ENCODE results near the gene HCFC1. TPM values are rescaled to one million over a fixed set of nuclear protein-coding genes. Genes with fewer than 3 reads are reported as not detected.

The HCFC1 gene
- total and polyA plus RNA-seq, 9 donors, result 12.8 to 47.1 (median 34.6) TPM

DNA sequence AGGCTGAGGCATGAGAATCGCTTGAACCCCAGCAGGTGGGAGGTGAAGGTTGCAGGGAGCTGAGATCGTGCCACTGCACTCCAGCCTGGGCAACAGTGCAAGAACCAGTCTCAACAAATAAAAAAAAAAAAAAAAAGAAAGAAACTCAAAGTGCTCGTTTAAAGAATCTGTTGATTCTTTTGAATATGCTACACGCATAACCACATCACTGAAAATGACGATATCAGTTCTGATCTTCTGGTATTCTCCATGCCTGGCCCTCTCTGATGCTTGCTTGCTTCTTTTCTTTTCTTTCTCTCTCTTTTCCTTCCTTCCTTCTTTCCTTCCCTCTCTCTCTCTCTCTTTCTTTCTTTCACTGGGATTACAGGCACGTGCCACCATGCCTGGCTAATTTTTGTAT, 59.8 kb downstream of the HCFC1 start:
- 90% methylated on average over 2 of the region's 6 CpGs for WGBS (ENCODE audit: insufficient coverage)
- Histone ChIP-seq H3K27ac (ENCODE audit: low read length) (no peak overlapping the region), H3K27me3 (ENCODE audit: control insufficient read depth, insufficient read depth, low read length) (peaks cover 39% of the 10 kb centered on the region), H3K4me1 (ENCODE audit: control insufficient read depth, insufficient read depth, low read length) (no peaks in the 10 kb centered on the region), H3K36me3 (ENCODE audit: control insufficient read depth, insufficient read depth, low read length) (peaks cover 4% of the 10 kb centered on the region), H3K4me3 (ENCODE audit: low read length) (no peak overlapping the region), H3K9me3 (replicated peaks; ENCODE audit: control insufficient read depth, low read depth, low read length) (no peaks in the 10 kb centered on the region)
- no peak for DNase-seq

DNA sequence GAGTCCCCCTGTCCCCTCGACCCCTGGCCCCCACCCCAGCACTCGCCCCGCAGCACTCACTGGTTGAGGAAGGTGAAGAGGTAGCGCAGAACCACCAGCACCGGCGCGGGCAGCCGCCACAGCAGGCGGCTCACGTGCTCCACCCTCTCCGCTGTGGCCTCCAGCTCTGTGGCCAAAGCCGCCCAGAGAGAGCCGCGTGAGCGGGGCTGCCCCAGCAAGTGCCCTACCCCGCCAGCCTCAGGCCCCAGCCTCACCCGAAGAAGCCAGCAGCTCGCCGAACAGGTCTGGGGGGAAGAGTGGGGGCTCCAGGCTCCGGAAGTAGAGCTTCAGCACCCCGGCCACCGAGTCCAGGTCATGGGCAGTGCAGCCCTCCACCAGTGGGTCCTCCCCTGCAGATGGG, 61.2 kb downstream of the HCFC1 start:
- Histone ChIP-seq H3K4me1 (ENCODE audit: control insufficient read depth, insufficient read depth, low read length) (peaks cover 1% of the 10 kb centered on the region), H3K4me3 (ENCODE audit: low read length) (no peak overlapping the region), H3K27me3 (ENCODE audit: control insufficient read depth, insufficient read depth, low read length) (peaks cover 40% of the 10 kb centered on the region), H3K27ac (ENCODE audit: low read length) (no peak overlapping the region), H3K9me3 (replicated peaks; ENCODE audit: control insufficient read depth, low read depth, low read length) (no peaks in the 10 kb centered on the region), H3K36me3 (ENCODE audit: control insufficient read depth, insufficient read depth, low read length) (peaks cover 4% of the 10 kb centered on the region)
- 93% methylated on average over 16 of the region's 22 CpGs for WGBS (ENCODE audit: insufficient coverage)
- DNase-seq, result no peak

DNA sequence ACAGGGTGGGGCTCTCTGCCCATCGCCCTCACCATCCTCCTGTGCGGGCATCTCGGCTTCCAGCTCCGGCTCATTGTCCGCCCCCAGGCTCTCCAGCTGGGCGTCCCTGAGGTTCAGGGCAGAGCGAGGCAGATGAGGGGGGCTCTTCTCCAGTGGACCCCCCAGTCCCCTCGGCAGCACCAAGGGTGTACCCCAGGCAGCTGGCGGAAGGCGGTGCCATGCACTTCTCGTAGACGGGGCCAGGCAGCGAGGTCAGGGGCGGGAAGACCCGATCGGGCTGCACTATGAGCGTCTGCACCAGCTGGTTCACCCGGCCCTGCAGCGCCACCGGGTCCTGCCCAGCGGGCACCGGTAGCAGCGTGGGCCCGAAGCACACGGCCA, 61.6 kb downstream of the HCFC1 start:
- no peaks in the 10 kb centered on the region for H3K9me3 ChIP-seq (replicated peaks; ENCODE audit: control insufficient read depth, low read depth, low read length)
- peaks cover 42% of the 10 kb centered on the region for H3K27me3 ChIP-seq (ENCODE audit: control insufficient read depth, insufficient read depth, low read length)
- H3K27ac ChIP-seq (ENCODE audit: low read length), result no peak overlapping the region
- H3K4me1 ChIP-seq (ENCODE audit: control insufficient read depth, insufficient read depth, low read length), result peaks cover 3% of the 10 kb centered on the region
- H3K36me3 ChIP-seq (ENCODE audit: control insufficient read depth, insufficient read depth, low read length), result peaks cover 4% of the 10 kb centered on the region
- H3K4me3 ChIP-seq (ENCODE audit: low read length), result no peak overlapping the region
- DNase-seq, result no peak
- 97% methylated on average over 18 of the region's 25 CpGs for WGBS (ENCODE audit: insufficient coverage)

DNA sequence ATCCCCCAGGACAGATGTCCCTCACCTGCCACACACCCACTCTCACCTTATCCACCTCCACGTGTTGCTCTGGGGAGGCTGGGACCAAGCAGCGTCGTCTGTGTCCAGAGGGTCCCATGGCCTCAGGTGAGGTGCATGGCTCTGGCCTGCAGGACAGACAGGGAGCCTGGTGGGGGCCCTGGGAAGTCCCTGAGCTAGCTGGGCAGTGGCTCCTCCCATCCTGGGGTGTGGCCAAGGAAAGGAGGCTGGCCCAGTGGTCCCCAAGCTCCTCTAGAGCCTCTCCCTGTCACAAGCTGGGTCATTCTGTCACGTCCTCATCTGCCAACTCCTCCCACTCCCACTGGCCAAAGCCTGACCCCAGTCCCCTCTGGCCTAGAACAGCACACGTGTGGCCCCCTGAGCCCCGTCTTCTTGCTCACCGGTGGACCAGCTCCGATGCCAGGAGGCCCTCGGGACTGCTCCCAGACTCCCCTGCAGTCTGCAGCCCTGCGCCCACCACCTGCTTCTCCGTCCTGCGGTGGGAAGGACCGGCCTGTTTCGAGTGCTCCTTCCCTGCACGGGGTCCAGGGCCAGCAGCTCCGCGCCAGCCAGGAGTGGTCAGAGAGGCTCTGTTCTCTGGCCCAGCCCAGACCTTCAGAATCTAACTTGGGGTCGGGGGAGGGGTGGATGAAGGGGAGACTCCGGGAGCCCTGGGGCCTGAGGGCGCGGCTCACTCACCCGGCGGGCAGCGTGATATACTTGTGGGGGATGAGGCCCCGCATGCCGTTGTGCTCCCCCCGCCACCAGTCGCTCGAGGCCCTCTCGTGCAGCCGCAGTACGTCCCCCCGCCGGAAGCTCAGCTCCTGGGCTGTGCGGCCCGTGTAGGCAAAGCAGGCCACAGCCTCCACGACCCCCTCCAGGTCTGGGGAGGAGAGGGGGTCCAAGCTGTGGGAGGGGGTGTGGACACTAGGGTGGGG, 62.3 kb downstream of the HCFC1 start:
- WGBS (ENCODE audit: insufficient coverage), result 61% methylated on average over 21 of the region's 37 CpGs

DNA sequence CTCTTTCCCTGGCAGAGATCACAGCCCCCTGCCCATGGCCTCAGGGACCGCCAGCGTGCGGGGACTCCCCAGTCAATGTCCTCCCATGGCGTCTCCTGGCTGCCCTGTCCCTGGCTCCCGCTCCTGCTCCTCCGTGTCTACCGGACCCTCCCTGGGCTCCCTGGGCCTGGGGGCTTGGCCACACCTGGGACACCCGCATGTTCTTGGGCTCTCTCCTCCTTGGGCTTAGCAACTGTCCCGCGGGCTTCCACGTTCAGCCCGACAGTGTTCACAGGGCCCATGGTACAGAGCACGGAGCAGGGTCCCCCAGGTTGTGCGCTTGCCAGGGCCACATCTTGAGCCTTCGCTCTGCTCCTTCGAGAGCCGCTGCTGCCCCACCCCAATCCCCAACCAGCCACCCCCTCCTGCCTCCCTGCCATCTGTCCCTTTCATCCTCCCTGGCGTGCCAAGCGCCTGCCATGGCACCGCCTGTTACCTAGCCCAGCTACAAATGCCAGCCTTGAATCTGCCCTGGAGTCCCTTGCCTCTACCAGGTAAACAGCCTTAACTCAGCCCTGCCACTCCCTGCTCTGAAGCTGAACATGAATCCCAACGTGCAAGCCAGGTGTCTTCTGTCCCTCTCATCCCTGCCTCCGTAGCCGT, 63.3 kb downstream of the HCFC1 start:
- Histone ChIP-seq H3K27me3 (ENCODE audit: control insufficient read depth, insufficient read depth, low read length) (peaks cover 39% of the 10 kb centered on the region), H3K9me3 (replicated peaks; ENCODE audit: control insufficient read depth, low read depth, low read length) (no peaks in the 10 kb centered on the region), H3K4me3 (ENCODE audit: low read length) (no peak overlapping the region), H3K27ac (ENCODE audit: low read length) (no peak overlapping the region), H3K4me1 (ENCODE audit: control insufficient read depth, insufficient read depth, low read length) (peaks cover 14% of the 10 kb centered on the region), H3K36me3 (ENCODE audit: control insufficient read depth, insufficient read depth, low read length) (peaks cover 4% of the 10 kb centered on the region)
- WGBS (ENCODE audit: insufficient coverage), result 89% methylated on average over 23 of the region's 23 CpGs
- no peak for DNase-seq

More for the DNA sequence above, 62.3 kb downstream of the HCFC1 start:
- Histone ChIP-seq H3K27me3 (ENCODE audit: control insufficient read depth, insufficient read depth, low read length) (peaks cover 45% of the 10 kb centered on the region), H3K27ac (ENCODE audit: low read length) (no peak overlapping the region), H3K9me3 (replicated peaks; ENCODE audit: control insufficient read depth, low read depth, low read length) (no peaks in the 10 kb centered on the region), H3K36me3 (ENCODE audit: control insufficient read depth, insufficient read depth, low read length) (peaks cover 4% of the 10 kb centered on the region), H3K4me1 (ENCODE audit: control insufficient read depth, insufficient read depth, low read length) (peaks cover 6% of the 10 kb centered on the region), H3K4me3 (ENCODE audit: low read length) (no peak overlapping the region)
- DNase-seq, result no peak

DNA sequence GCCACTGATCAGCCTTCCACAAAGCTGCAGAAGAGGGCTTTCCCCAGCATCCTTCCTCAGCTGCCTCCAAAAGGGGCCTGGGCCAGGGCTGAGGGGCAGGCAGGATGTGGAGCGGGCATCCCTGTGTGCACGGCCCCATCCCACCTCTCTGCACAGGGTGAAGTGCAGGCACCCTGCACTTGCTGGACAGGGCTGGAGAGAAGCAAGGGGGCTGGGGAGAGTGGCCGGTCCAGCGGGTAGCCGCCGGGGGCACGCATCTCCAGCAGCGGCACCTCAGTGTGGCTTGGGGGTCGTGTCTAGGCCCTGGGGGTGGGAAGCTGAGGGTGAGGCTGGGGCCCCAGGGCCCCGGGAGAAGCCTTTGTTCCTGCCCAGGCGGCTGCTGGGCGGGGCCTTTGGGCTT, 64.2 kb downstream of the HCFC1 start:
- Histone ChIP-seq H3K27me3 (ENCODE audit: control insufficient read depth, insufficient read depth, low read length) (peaks cover 32% of the 10 kb centered on the region), H3K27ac (ENCODE audit: low read length) (no peak overlapping the region), H3K9me3 (replicated peaks; ENCODE audit: control insufficient read depth, low read depth, low read length) (no peaks in the 10 kb centered on the region), H3K4me1 (ENCODE audit: control insufficient read depth, insufficient read depth, low read length) (peaks cover 20% of the 10 kb centered on the region), H3K36me3 (ENCODE audit: control insufficient read depth, insufficient read depth, low read length) (peaks cover 4% of the 10 kb centered on the region), H3K4me3 (ENCODE audit: low read length) (no peak overlapping the region)
- DNase-seq, result no peak
- WGBS (ENCODE audit: insufficient coverage), result 83% methylated on average over 9 of the region's 12 CpGs

DNA sequence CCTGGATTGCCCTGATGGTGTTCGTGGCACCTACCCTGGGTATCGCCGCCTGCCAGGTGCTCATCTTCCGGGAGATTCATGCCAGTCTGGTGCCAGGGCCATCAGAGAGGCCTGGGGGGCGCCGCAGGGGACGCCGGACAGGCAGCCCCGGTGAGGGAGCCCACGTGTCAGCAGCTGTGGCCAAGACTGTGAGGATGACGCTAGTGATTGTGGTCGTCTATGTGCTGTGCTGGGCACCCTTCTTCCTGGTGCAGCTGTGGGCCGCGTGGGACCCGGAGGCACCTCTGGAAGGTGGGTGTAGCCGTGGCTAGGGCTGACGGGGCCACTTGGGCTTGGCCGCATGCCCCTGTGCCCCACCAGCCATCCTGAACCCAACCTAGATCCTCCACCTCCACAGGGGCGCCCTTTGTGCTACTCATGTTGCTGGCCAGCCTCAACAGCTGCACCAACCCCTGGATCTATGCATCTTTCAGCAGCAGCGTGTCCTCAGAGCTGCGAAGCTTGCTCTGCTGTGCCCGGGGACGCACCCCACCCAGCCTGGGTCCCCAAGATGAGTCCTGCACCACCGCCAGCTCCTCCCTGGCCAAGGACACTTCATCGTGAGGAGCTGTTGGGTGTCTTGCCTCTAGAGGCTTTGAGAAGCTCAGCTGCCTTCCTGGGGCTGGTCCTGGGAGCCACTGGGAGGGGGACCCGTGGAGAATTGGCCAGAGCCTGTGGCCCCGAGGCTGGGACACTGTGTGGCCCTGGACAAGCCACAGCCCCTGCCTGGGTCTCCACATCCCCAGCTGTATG, 65.3 kb downstream of the HCFC1 start:
- H3K27me3 ChIP-seq (ENCODE audit: control insufficient read depth, insufficient read depth, low read length), result peaks cover 36% of the 10 kb centered on the region
- WGBS (ENCODE audit: insufficient coverage), result 79% methylated on average over 27 of the region's 27 CpGs
- H3K9me3 ChIP-seq (replicated peaks; ENCODE audit: control insufficient read depth, low read depth, low read length), result no peaks in the 10 kb centered on the region
- peaks cover 4% of the 10 kb centered on the region for H3K36me3 ChIP-seq (ENCODE audit: control insufficient read depth, insufficient read depth, low read length)
- H3K4me3 ChIP-seq (ENCODE audit: low read length), result no peak overlapping the region
- H3K27ac ChIP-seq (ENCODE audit: low read length), result no peak overlapping the region
- no peak for DNase-seq
- H3K4me1 ChIP-seq (ENCODE audit: control insufficient read depth, insufficient read depth, low read length), result peaks cover 31% of the 10 kb centered on the region

DNA sequence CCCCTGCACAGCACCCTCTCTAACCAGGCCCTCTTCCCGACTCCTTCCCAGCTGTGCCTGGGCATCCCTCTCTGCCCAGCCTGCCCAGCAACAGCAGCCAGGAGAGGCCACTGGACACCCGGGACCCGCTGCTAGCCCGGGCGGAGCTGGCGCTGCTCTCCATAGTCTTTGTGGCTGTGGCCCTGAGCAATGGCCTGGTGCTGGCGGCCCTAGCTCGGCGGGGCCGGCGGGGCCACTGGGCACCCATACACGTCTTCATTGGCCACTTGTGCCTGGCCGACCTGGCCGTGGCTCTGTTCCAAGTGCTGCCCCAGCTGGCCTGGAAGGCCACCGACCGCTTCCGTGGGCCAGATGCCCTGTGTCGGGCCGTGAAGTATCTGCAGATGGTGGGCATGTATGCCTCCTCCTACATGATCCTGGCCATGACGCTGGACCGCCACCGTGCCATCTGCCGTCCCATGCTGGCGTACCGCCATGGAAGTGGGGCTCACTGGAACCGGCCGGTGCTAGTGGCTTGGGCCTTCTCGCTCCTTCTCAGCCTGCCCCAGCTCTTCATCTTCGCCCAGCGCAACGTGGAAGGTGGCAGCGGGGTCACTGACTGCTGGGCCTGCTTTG, 66.0 kb downstream of the HCFC1 start:
- no peak for DNase-seq
- 97% methylated on average over 31 of the region's 32 CpGs for WGBS (ENCODE audit: insufficient coverage)
- Histone ChIP-seq H3K4me1 (ENCODE audit: control insufficient read depth, insufficient read depth, low read length) (peaks cover 37% of the 10 kb centered on the region), H3K36me3 (ENCODE audit: control insufficient read depth, insufficient read depth, low read length) (peaks cover 4% of the 10 kb centered on the region), H3K9me3 (replicated peaks; ENCODE audit: control insufficient read depth, low read depth, low read length) (no peaks in the 10 kb centered on the region), H3K27ac (ENCODE audit: low read length) (no peak overlapping the region), H3K4me3 (ENCODE audit: low read length) (no peak overlapping the region), H3K27me3 (ENCODE audit: control insufficient read depth, insufficient read depth, low read length) (peaks cover 35% of the 10 kb centered on the region)

DNA sequence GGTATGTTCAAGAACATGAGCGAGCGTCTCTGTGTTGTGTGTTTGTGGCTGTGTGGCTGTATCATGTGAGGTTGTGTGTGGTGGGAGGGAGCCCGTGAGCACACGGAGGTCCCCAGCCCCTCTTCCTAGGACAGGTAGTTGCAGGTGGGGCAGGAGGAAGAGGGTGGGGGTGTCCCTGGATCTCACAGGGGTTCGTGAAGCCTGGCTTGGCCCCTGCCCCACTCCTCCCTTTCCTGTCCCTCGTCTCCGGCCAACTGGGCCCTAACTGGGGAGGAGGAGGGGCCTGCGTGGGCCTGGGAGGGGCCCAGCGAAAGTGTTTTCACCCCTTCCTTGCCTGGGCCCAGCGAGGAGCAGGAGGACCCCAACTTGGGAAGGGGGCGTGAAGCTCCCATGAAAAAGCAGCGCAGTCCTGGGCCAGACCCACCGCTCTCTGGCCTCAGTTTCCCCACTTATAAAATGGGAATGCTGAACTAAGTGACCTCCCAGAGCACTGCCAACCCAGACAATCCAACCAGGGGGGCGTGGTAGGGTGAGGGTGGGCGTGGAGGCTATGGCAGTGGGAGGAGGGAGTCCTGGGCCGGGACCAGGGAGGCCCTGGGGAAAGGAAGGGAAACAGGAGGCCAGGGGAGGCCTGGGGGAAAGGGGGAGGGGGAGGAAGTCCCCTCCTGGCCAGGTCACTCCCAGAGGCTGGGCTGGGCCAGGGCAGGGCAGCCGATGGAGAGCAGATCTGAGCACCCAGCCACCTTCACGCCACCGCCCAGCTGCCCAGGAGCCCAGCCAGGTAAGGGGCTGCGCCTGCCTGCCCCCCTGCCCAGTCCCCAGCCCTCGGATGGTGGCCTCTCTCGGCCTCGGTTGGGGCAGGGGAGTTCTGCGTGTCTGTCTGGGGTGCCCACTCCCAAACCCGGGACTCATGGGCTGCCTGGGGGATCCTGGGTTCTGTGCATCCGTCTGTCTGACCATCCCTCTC, 67.3 kb downstream of the HCFC1 start, which contains the start of gene AVPR2:
Gene AVPR2, plus strand, starts transcription at position 683 of the 967 bp plus-strand sequence. CDS start 473 bp downstream, outside the sequence.
- no peak within 1 kb of the TSS for H3K4me3 ChIP-seq (ENCODE audit: low read length)

More for the DNA sequence above, 67.3 kb downstream of the HCFC1 start, which contains the start of gene AVPR2:
- Histone ChIP-seq H3K4me1 (ENCODE audit: control insufficient read depth, insufficient read depth, low read length) (peaks cover 37% of the 10 kb centered on the region), H3K36me3 (ENCODE audit: control insufficient read depth, insufficient read depth, low read length) (peaks cover 4% of the 10 kb centered on the region), H3K27ac (ENCODE audit: low read length) (peak within 1 kb of the TSS; percentile 42), H3K9me3 (replicated peaks; ENCODE audit: control insufficient read depth, low read depth, low read length) (no peaks in the 10 kb centered on the region), H3K27me3 (ENCODE audit: control insufficient read depth, insufficient read depth, low read length) (peaks cover 32% of the 10 kb centered on the region)
- DNase-seq, result no peak
- 50% methylated on average over 18 of the region's 26 CpGs for WGBS (ENCODE audit: insufficient coverage)
